Astrocyte (in vitro differentiated cells and primary cell): Measurements from ENCODE around the gene FOXJ2. TPM values are rescaled to one million over a fixed set of nuclear protein-coding genes. Genes with fewer than 3 reads are reported as not detected.

ENCODE experiments used
- DNase-seq: peaks from one replicate; pipeline ENCODE4 v3.0.0-alpha.2; 2010; ENCODE audit warnings: low read depth
- FAIRE-seq: peaks from 2 replicates; lab custom pipeline; 2011; peaks lifted over from hg19 to GRCh38; lab: Jason Lieb, UNC
- H2AFZ ChIP-seq: 2 replicates; pipeline ENCODE4 v1.6.0; 2012; ENCODE audit warnings: low read depth, low read length, inconsistent platforms
- H3K27ac ChIP-seq: 2 replicates; pipeline ENCODE4 v1.5.1; 2011; ENCODE audit warnings: low read depth, low read length, inconsistent platforms
- H3K27me3 ChIP-seq: 2 replicates; pipeline ENCODE4 v1.6.0; 2011; ENCODE audit warnings: low read length, inconsistent platforms; ENCODE audit not compliant: insufficient read depth
- H3K36me3 ChIP-seq: 2 replicates; pipeline ENCODE4 v1.5.1; 2011; ENCODE audit warnings: low read length, inconsistent platforms; ENCODE audit not compliant: insufficient read depth
- H3K4me1 ChIP-seq: 2 replicates; pipeline ENCODE4 v1.5.1; 2011; ENCODE audit warnings: low read length, inconsistent platforms; ENCODE audit not compliant: insufficient read depth
- H3K4me2 ChIP-seq: 2 replicates; pipeline ENCODE4 v1.6.0; 2012; ENCODE audit warnings: low read length, inconsistent platforms
- H3K4me3 ChIP-seq: 2 replicates; pipeline ENCODE4 v1.5.1; 2011; ENCODE audit warnings: low read depth, mild to moderate bottlenecking, low read length, inconsistent platforms; ENCODE audit not compliant: insufficient read depth
- H3K79me2 ChIP-seq: 2 replicates; pipeline ENCODE4 v1.6.0; 2012; ENCODE audit warnings: mild to moderate bottlenecking, low read length, inconsistent platforms; ENCODE audit not compliant: insufficient read depth
- H3K9ac ChIP-seq: 2 replicates; pipeline ENCODE4 v1.6.0; 2012; ENCODE audit warnings: mild to moderate bottlenecking, low read length, inconsistent platforms
- H3K9me3 ChIP-seq: 2 replicates; pipeline ENCODE4 v1.5.1; 2012; ENCODE audit warnings: low read depth, mild to moderate bottlenecking, low read length, inconsistent platforms; ENCODE audit not compliant: insufficient read depth
- H4K20me1 ChIP-seq: 2 replicates; pipeline ENCODE4 v1.6.0; 2012; ENCODE audit warnings: low read length, inconsistent platforms; ENCODE audit not compliant: insufficient read depth
- H3K27ac Mint-ChIP-seq: one replicate; pipeline ENCODE4 v1.8.0; 2021; ENCODE audit warnings: mild to moderate bottlenecking, mixed read lengths; ENCODE audit not compliant: unreplicated experiment
- H3K27me3 Mint-ChIP-seq: one replicate; pipeline ENCODE4 v1.8.0; 2021; ENCODE audit warnings: low read depth, mixed read lengths; ENCODE audit not compliant: unreplicated experiment
- H3K36me3 Mint-ChIP-seq: one replicate; pipeline ENCODE4 v1.8.0; 2021; ENCODE audit warnings: low read depth, mixed read lengths; ENCODE audit not compliant: unreplicated experiment
- H3K4me1 Mint-ChIP-seq: one replicate; pipeline ENCODE4 v1.8.0; 2021; ENCODE audit warnings: low read depth, mixed read lengths; ENCODE audit not compliant: unreplicated experiment
- H3K4me3 Mint-ChIP-seq: one replicate; pipeline ENCODE4 v1.8.0; 2021; ENCODE audit warnings: mild to moderate bottlenecking, moderate library complexity, mixed read lengths; ENCODE audit not compliant: unreplicated experiment
- H3K9me3 Mint-ChIP-seq: one replicate; pipeline ENCODE4 v1.8.0; 2021; ENCODE audit warnings: mild to moderate bottlenecking, mixed read lengths; ENCODE audit not compliant: unreplicated experiment
- EZH2 ChIP-seq: IDR thresholded peaks from 2 replicates; pipeline ENCODE4 v1.6.1; 2012; ENCODE audit warnings: mild to moderate bottlenecking, low read length, inconsistent platforms; ENCODE audit not compliant: insufficient read depth
- total RNA-seq: library from RNA; stranded (reverse); gene quantifications from 2 replicates; pipeline ENCODE4 v1.2.1, GENCODE V29; 2021
- TF ChIP-seq, protein P1 (sequence below): IDR thresholded peaks from 2 replicates; pipeline ENCODE4 v1.5.1; 2011; ENCODE audit warnings: low read depth, mild to moderate bottlenecking, inconsistent platforms, low read length, moderate library complexity; ENCODE audit not compliant: insufficient read depth

FOXJ2 gene
- total RNA-seq, 1 donor from 2014 or later, result 16.0 TPM

DNA sequence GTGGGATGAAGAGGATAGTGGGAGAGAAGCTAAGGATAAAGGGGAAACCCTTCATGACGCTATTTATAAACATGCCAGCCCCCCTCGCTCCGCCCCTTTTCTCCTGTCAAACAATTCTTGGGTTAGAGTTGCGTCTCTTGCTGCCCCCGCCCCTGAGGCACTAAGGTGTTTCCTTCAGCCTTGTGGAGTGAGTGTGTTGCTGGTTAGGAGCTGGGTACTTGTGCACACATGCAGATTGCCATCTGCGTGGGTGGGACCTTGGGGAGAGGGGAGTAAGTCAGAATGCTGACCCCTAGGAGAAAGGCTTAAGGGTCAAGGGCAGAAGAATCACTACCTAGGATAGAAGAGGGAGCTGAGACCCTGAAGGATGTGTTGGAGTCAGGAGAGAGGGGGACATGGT, 5.4 kb downstream of the FOXJ2 start:
- Mint-ChIP-seq H3K4me3 (peak overlapping the region; percentile 51), H3K27me3 (no peaks in the 10 kb centered on the region), H3K4me1 (peaks cover 35% of the 10 kb centered on the region), H3K36me3 (peaks cover 12% of the 10 kb centered on the region), H3K9me3 (no peaks in the 10 kb centered on the region), H3K27ac (no peak overlapping the region)
- no peak overlapping the region for H3K27ac ChIP-seq
- FAIRE-seq, result no peak
- peaks cover 7% of the 10 kb centered on the region for H3K36me3 ChIP-seq
- no peaks in the 10 kb centered on the region for H3K9me3 ChIP-seq
- peaks cover 42% of the 10 kb centered on the region for H3K4me1 ChIP-seq
- peaks cover 66% of the 10 kb centered on the region for H3K79me2 ChIP-seq
- no peak overlapping the region for H2AFZ ChIP-seq
- no peak overlapping the region for H3K9ac ChIP-seq
- DNase-seq, result no peak
- H3K4me3 ChIP-seq, result no peak overlapping the region
- peaks cover 73% of the 10 kb centered on the region for H4K20me1 ChIP-seq
- no peak for TF ChIP-seq EZH2
- TF ChIP-seq, protein P1, sequence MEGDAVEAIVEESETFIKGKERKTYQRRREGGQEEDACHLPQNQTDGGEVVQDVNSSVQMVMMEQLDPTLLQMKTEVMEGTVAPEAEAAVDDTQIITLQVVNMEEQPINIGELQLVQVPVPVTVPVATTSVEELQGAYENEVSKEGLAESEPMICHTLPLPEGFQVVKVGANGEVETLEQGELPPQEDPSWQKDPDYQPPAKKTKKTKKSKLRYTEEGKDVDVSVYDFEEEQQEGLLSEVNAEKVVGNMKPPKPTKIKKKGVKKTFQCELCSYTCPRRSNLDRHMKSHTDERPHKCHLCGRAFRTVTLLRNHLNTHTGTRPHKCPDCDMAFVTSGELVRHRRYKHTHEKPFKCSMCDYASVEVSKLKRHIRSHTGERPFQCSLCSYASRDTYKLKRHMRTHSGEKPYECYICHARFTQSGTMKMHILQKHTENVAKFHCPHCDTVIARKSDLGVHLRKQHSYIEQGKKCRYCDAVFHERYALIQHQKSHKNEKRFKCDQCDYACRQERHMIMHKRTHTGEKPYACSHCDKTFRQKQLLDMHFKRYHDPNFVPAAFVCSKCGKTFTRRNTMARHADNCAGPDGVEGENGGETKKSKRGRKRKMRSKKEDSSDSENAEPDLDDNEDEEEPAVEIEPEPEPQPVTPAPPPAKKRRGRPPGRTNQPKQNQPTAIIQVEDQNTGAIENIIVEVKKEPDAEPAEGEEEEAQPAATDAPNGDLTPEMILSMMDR, result no peak
- peak overlapping the region; percentile 76 for H3K4me2 ChIP-seq
- H3K27me3 ChIP-seq, result no peaks in the 10 kb centered on the region

DNA sequence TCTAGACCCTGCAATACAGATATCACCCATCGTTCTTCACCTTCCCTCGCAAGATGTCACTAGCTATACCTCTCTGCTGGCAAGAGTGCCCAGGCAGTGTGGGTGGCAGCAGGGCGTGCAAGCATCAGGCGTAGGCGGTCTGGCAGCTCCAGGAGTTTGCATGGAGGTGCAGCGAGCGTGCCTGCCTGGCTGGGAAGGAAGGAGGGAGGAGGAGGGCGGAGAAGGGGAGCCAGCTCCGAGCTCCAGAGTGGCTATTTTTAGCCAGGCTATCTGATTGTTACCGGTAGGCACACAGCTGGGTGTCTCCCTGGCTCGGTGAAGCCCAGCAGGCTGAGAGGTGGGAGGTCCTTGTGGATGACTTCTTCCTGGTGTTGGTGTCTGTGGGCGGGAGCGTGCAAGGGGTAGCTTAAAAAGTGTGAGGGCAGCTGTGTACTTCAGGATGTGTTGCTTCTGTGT, 6.2 kb downstream of the FOXJ2 start:
- Mint-ChIP-seq H3K27ac (peak overlapping the region; percentile 34), H3K9me3 (no peaks in the 10 kb centered on the region), H3K27me3 (no peaks in the 10 kb centered on the region), H3K36me3 (peaks cover 12% of the 10 kb centered on the region), H3K4me1 (peaks cover 33% of the 10 kb centered on the region), H3K4me3 (peak overlapping the region; percentile 69)
- peak; percentile 62 for DNase-seq
- Histone ChIP-seq H3K36me3 (peaks cover 13% of the 10 kb centered on the region), H3K4me3 (peak overlapping the region; percentile 16), H3K9ac (peak overlapping the region; percentile 5), H3K27ac (no peak overlapping the region), H3K27me3 (no peaks in the 10 kb centered on the region), H4K20me1 (peaks cover 70% of the 10 kb centered on the region), H3K4me1 (peaks cover 35% of the 10 kb centered on the region), H3K79me2 (peaks cover 59% of the 10 kb centered on the region), H3K4me2 (peak overlapping the region; percentile 76), H3K9me3 (no peaks in the 10 kb centered on the region), H2AFZ (no peak overlapping the region)
- TF ChIP-seq, protein P1, result no peak
- no peak for TF ChIP-seq EZH2
- peak; percentile 62 for FAIRE-seq

DNA sequence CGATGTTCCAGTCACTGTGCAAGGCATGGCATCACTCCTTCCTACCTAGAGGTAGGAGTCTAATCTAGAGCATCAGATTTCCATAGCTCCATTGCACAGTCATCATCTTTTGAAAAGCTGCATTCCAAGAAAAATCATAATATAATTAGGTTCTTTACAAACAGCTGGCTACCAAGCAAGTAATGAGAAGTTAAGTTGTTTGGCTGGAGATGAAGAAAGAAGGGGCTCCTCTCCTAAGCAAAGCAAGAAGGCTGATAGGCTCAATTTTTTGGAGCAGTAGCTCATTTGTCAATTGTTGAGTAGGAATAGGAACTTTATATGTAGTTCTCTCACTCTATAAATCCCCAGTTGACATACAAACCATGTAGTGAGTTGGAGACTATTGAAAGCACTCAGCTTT, 8.3 kb downstream of the FOXJ2 start:
- Mint-ChIP-seq H3K27ac (no peak overlapping the region), H3K9me3 (no peaks in the 10 kb centered on the region), H3K4me3 (no peak overlapping the region), H3K27me3 (no peaks in the 10 kb centered on the region), H3K36me3 (peaks cover 17% of the 10 kb centered on the region), H3K4me1 (peaks cover 18% of the 10 kb centered on the region)
- H3K27ac ChIP-seq, result no peak overlapping the region
- H3K4me1 ChIP-seq, result peaks cover 14% of the 10 kb centered on the region
- peaks cover 49% of the 10 kb centered on the region for H4K20me1 ChIP-seq
- peaks cover 39% of the 10 kb centered on the region for H3K79me2 ChIP-seq
- no peak overlapping the region for H3K4me2 ChIP-seq
- no peak overlapping the region for H3K4me3 ChIP-seq
- H3K9me3 ChIP-seq, result no peaks in the 10 kb centered on the region
- no peaks in the 10 kb centered on the region for H3K27me3 ChIP-seq
- H3K9ac ChIP-seq, result no peak overlapping the region
- H2AFZ ChIP-seq, result no peak overlapping the region
- DNase-seq (no peak), FAIRE-seq (no peak)
- TF ChIP-seq EZH2, result no peak
- TF ChIP-seq, protein P1, result no peak
- H3K36me3 ChIP-seq, result peaks cover 19% of the 10 kb centered on the region
